ENCODE measurements around the gene RAB3A.

The RAB3A gene

GRCh38 chr19:18168673-18169381, 35.0 kb downstream of the RAB3A start:
- TF ChIP-seq EZH2phosphoT487 (conservative IDR thresholded peaks at IDR 0.05; ENCODE audit: low read length) (no peak), CTCF (IDR thresholded peaks at IDR 0.05; ENCODE audit: insufficient read depth, low read length, poor library complexity, severe bottlenecking) (no peak)
- no peaks in the 10 kb centered on the region for H3K9me2 ChIP-seq (replicated peaks; ENCODE audit: insufficient read depth, low read length)
- H3K36me3 ChIP-seq (ENCODE audit: low read length) = no peaks in the 10 kb centered on the region
- H3K4me2 ChIP-seq (ENCODE audit: low read depth, low read length, poor library complexity, severe bottlenecking) = peak overlapping the region; percentile 55
- peaks cover 2% of the 10 kb centered on the region for H3K79me2 ChIP-seq (ENCODE audit: insufficient read depth, low read length)
- H3K9me3 ChIP-seq (ENCODE audit: insufficient read depth, low read length) = no peaks in the 10 kb centered on the region
- no peak overlapping the region for H3K4me3 ChIP-seq (ENCODE audit: insufficient read depth, low read length, poor library complexity, severe bottlenecking)
- H3F3A ChIP-seq (ENCODE audit: insufficient read depth) = peaks cover 39% of the 10 kb centered on the region
- peak overlapping the region; percentile 93 for H3K27ac ChIP-seq (ENCODE audit: low read depth, low read length)
- H3K9ac ChIP-seq (ENCODE audit: low read length) = peak overlapping the region; percentile 84
- no peaks in the 10 kb centered on the region for H3K27me3 ChIP-seq (ENCODE audit: low read length)
- H2AFZ ChIP-seq (ENCODE audit: low read depth, low read length, severe bottlenecking) = no peak overlapping the region
- H4K20me1 ChIP-seq (ENCODE audit: low read depth, low read length) = no peaks in the 10 kb centered on the region

GRCh38 chr19:18167975-18168645, 35.7 kb downstream of the RAB3A start:
- H3K27ac ChIP-seq (ENCODE audit: low read depth, low read length) = peak overlapping the region; percentile 93
- H4K20me1 ChIP-seq (ENCODE audit: low read depth, low read length) = no peaks in the 10 kb centered on the region
- no peaks in the 10 kb centered on the region for H3K9me3 ChIP-seq (ENCODE audit: insufficient read depth, low read length)
- H3K9ac ChIP-seq (ENCODE audit: low read length) = no peak overlapping the region
- no peak overlapping the region for H3K4me3 ChIP-seq (ENCODE audit: insufficient read depth, low read length, poor library complexity, severe bottlenecking)
- peaks cover 39% of the 10 kb centered on the region for H3F3A ChIP-seq (ENCODE audit: insufficient read depth)
- no peaks in the 10 kb centered on the region for H3K27me3 ChIP-seq (ENCODE audit: low read length)
- no peaks in the 10 kb centered on the region for H3K79me2 ChIP-seq (ENCODE audit: insufficient read depth, low read length)
- no peak overlapping the region for H2AFZ ChIP-seq (ENCODE audit: low read depth, low read length, severe bottlenecking)
- no peaks in the 10 kb centered on the region for H3K9me2 ChIP-seq (replicated peaks; ENCODE audit: insufficient read depth, low read length)
- TF ChIP-seq CTCF (IDR thresholded peaks at IDR 0.05; ENCODE audit: insufficient read depth, low read length, poor library complexity, severe bottlenecking) (peak; percentile 77), EZH2phosphoT487 (conservative IDR thresholded peaks at IDR 0.05; ENCODE audit: low read length) (no peak)
- H3K4me2 ChIP-seq (ENCODE audit: low read depth, low read length, poor library complexity, severe bottlenecking) = peak overlapping the region; percentile 18
- H3K36me3 ChIP-seq (ENCODE audit: low read length) = no peaks in the 10 kb centered on the region

GRCh38 chr19:18167011-18167410, 36.8 kb downstream of the RAB3A start:
- no peak overlapping the region for H3K9ac ChIP-seq (ENCODE audit: low read length)
- H3K79me2 ChIP-seq (ENCODE audit: insufficient read depth, low read length) = no peaks in the 10 kb centered on the region
- no peak overlapping the region for H3K4me3 ChIP-seq (ENCODE audit: insufficient read depth, low read length, poor library complexity, severe bottlenecking)
- H3K4me2 ChIP-seq (ENCODE audit: low read depth, low read length, poor library complexity, severe bottlenecking) = no peak overlapping the region
- H2AFZ ChIP-seq (ENCODE audit: low read depth, low read length, severe bottlenecking) = no peak overlapping the region
- peaks cover 29% of the 10 kb centered on the region for H3F3A ChIP-seq (ENCODE audit: insufficient read depth)
- no peak for TF ChIP-seq CTCF (IDR thresholded peaks at IDR 0.05; ENCODE audit: insufficient read depth, low read length, poor library complexity, severe bottlenecking)
- no peak for TF ChIP-seq EZH2phosphoT487 (conservative IDR thresholded peaks at IDR 0.05; ENCODE audit: low read length)
- no peaks in the 10 kb centered on the region for H3K27me3 ChIP-seq (ENCODE audit: low read length)
- H3K9me3 ChIP-seq (ENCODE audit: insufficient read depth, low read length) = no peaks in the 10 kb centered on the region
- H3K27ac ChIP-seq (ENCODE audit: low read depth, low read length) = no peak overlapping the region
- H4K20me1 ChIP-seq (ENCODE audit: low read depth, low read length) = no peaks in the 10 kb centered on the region
- no peaks in the 10 kb centered on the region for H3K9me2 ChIP-seq (replicated peaks; ENCODE audit: insufficient read depth, low read length)
- H3K36me3 ChIP-seq (ENCODE audit: low read length) = no peaks in the 10 kb centered on the region
